ENCODE data around the gene PPP6R2.
"Not testable (repeated sequence)": the region's sequence is repeated elsewhere in the genome, so short reads cannot be mapped to it uniquely, and the experiment has no call there.

PPP6R2 gene

DNA sequence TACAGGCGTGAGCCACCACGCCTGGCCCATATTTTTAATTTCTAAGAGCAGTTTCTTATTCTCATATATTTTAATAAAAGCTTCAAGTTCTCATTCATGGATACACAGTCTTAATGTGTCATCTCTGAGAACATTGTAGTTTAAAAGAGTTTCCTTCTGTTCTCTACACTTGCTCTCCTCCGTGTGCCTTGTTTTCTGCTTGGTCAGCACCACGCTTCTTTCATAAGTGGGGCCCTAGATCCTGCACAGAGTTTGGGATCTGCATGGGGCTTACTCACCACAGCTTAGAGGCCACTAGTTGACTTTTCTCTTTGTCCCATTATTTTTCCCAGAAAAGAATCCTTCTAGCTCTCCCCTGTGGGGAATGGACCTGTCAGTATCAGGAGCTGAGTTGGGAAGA lies 58.8 kb downstream of the PPP6R2 start:
- DNase-seq (ENCODE audit: low read depth) = no peak

DNA sequence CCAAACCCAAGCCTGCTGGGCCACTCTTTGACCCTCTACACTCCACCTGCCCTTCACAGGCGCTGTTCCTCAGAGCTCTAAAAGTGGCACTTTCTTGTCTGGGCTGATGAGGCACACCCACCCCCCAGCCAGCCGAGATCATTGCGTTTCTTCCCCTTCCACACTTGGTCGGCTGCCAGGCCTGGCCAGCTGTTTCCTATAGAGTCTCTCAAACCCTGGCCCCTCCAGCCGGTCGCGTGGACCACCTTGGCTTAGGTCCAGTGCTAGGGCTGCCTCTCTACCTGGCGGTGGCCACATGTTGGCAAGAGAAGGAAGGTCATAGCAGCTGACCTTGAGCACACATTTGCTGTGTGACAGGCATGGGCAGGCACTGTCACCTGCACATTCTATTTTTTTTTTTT lies 60.6 kb downstream of the PPP6R2 start:
- DNase-seq (ENCODE audit: low read depth) = no peak

DNA sequence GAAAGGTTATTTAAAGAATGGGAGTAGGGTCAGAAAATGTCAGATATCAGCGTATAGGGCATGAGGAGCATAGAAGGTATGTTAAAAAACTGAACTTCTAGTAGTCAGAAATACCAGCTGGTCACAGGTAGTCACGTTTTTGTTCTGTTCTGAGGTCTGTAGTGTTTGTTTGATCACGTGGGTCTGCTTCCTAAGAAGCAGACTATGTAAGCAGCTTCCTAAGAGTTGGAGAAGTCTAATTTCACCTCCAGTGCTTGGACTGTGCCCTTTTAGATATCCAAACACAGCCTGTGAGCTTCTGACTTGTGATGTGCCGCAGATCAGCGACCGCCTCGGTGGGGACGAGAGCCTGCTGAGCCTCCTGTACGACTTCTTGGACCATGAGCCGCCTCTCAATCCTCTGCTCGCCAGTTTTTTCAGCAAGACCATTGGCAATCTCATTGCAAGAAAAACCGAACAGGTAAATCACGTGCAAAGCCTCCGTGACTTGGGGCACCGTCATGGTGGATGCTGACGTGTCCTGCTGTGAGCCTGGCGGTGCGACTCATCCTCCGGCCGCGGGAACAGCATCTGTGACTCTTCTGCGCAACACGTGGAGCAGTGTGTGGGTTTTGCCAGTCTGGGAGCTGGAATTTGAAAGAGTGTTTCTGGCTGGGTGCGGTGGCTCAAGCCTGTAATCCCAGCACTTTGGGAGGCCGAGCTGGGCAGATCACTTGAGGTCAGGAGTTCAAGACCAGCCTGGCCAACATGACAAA lies 63.5 kb downstream of the PPP6R2 start:
- DNase-seq (ENCODE audit: low read depth) = no peak

DNA sequence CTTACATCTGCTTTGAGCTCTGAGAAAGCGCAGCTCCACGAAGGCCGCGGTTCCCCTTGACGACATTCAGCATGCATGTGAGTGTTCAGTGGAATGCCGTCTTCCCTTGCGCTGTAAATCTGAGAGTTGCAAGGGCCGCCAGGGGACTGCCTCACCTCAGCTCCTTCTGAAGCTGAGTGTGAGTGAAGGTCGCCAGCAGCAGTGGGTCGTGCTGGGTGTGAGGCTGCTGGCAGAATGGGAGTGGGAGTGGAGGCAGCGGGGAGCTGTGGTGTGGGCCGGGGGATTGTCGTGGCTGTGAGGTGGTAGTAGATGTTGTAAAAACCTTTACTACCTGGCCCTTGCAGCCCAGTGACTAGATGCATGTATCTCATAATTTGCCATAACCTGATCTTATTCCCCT lies 65.2 kb downstream of the PPP6R2 start:
- no peak for DNase-seq (ENCODE audit: low read depth)

DNA sequence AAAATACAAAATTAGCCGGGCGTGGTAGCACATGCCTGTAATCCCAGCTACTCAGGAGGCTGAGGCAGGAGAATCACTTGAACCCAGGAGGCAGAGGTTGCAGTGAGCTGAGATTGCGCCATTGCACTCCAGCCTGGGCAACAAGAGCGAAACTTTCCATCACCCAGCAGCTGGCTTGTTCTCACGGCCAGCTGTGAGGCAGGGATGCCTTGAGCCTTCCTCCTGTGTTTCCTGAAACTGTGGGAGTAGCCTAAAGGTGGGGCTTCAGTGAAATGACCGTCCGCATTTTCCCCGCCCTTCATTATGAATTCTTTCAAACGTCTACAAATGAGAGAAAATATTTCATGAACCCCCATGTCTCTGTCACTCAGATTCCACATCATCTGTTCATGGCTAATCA lies 65.8 kb downstream of the PPP6R2 start:
- DNase-seq (ENCODE audit: low read depth) = not testable (repeated sequence)

DNA sequence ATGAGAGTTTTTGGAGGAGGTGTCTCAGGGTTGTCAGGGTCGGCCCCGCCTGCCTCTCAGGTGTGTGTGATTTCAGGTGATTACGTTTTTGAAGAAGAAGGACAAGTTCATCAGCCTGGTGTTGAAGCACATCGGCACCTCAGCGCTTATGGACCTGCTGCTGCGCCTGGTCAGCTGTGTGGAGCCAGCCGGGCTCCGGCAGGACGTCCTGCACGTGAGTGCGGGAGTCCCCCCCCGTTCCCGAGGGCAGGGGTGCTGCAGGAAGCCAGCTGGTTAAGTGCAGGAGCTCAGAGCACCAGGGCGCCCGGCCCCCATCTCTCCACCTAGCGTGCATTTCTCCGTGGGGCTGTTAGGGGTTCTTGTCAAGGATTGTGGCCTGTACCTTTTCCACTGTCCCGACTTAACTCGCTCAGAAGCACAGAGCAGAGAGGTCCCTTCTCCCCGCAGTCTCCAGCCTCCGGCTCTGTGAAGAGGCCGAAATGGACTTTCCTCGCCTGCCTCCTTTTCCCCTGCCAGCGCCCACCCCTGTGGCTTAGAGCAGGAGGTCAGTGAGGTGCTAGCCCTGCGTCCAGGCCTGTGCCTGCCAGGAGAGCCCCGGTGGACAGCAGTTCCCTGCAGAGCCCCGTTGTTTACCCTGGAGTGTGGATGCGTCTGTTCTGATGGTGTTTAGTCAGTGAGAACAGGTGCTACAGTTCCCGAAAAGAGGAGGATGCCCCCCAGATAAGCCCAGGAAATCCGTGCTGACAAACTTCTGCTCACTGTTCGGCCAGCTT lies 71.5 kb downstream of the PPP6R2 start:
- no peak for DNase-seq (ENCODE audit: low read depth)

DNA sequence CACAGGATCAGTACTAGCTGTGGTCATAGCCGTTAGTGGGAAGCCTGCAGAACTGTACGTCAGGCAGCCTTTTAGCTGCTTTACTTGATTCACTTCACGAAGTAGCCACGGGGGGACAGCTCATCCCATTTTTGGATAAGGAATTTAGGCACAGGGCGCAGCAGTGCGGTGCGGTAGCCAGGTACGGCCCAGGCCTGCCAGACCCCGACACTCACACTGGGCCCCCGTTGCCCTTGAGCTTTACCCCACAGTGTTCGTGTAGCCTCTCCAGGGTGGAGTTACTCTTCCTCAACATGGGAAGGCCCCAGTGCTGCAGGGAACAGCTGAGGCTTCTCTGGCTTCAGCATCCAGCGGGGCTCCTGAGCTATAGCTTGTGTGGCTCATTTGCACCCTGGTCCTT lies 72.3 kb downstream of the PPP6R2 start:
- DNase-seq (ENCODE audit: low read depth) = no peak

DNA sequence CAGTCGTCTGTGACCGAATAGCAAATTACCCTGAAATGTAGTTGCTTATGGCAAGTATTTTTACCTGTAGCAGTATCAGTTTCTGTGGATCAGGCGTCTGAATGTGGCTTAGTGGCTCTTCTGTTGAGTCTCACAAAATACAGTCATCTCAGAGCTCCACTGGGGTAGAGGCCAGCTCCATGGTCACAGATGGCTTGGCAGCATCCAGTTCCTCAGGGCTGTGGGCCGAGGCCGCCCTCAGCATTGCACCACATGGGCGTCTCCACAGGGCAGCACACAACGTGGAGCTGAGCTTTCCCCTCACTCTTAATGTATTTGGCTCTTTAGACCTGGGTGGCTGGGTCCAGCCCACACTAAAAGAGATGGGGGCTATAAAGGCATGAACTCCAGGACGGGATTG lies 73.9 kb downstream of the PPP6R2 start:
- no peak for DNase-seq (ENCODE audit: low read depth)

DNA sequence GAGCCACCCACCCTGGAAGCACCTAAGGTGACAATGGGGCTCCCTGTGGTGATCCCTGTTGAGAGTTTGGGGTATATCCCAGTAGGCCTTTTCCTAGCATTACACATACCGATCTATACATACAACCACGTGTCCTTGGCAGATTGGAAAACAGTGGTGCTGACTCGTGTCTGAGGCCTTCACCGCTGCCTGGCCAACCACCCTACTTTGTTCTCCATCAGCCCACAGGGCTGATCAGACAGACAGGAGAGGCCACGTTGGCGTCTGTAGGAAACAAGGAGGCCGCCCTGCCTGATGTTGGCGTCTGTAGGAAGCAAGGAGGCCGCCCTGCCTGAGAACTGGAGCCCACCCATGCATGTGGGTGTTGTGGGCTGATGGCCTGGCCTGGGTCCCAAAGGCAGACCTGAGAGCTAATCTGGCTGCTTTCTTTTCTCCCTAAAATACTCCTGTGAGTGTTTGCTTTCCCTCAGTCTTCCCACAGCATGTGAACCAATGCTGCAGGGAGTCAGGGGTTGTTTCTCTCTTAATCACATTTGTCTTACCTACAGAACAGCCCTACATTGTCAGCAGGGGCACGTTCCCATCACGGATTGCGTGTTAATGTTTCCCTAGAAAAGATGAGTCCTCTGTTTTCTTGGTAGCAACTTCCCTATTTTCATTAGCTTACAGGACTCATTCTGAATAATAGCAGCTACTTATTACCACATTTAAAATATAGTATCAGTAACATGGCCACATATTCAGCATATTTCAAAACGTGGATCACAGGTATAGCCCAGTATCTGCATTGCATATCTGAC lies 74.5 kb downstream of the PPP6R2 start:
- no peak for DNase-seq (ENCODE audit: low read depth)

DNA sequence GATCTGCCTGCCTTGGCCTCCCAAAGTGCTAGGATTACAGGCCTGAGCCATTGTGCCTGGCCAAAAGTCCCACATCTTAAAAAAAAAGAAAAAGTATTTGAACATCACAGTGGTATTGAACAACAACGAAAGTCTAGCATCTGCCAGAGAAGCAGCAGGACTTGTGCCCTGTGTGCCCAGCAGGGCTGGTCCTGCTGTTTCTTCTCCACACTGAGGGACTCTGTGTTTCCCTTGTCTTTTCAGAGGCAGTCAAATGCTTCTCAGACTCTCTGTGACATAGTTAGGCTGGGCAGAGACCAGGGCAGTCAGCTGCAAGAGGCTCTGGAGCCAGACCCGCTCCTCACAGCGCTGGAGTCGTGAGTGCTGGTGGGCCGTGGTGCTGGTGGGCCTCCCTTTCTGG lies 75.5 kb downstream of the PPP6R2 start:
- no peak for DNase-seq (ENCODE audit: low read depth)

DNA sequence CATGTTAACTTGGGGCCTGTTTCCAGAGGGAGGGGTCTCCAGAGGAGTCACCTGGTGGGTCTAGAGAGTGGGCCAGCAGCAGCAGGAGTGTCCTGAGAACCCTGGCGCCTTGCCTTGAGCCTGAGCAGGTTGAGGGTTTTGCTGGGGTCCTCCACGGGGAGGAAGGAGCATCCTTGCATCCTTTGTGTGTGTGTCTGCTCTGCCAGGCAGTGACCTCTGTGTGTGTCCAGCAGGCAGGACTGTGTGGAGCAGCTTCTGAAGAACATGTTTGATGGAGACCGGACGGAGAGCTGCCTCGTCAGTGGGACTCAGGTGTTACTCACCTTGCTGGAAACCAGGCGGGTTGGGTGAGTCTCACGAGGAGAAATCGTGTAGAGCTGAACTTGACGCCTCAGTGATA lies 76.0 kb downstream of the PPP6R2 start:
- no peak for DNase-seq (ENCODE audit: low read depth)

DNA sequence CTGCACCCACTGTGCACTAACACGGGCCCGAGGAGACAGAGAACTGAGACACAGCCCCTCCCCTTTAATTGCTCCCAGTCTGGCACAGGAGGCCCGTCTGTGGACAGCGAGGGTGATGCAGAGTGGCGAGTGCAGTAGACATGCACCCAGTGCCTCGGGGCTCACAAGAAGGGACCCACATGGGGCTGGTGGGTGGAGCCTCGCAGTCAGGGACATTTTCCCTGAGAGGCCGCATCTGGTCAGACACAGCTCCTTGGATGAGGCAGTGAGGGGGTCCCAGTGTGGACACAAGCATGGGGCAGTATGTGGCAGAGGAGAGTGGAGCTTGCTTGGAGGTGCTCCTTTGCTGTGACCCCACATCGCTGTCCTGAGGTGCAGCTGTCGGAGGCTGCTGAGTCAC lies 76.9 kb downstream of the PPP6R2 start:
- no peak for DNase-seq (ENCODE audit: low read depth)

DNA sequence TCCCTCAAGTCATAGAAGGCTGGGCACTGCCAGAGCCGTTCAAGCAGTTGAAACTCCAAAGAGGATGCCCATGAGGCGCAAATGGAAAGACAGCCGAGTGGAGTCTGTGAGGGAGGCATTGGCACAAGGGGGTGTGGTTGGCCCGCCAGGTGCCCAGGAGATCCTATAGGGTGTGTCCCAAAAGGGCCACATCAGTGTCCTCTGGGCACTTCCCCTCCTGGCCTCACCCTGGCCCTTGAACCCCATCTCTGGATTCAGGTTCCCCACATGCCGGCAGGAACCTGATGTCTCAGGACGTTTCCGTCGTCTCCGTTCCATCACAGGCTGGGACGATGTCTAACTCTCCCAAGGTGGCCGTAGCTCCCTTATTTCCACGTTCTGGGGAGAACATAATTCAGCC lies 77.5 kb downstream of the PPP6R2 start:
- no peak for DNase-seq (ENCODE audit: low read depth)

DNA sequence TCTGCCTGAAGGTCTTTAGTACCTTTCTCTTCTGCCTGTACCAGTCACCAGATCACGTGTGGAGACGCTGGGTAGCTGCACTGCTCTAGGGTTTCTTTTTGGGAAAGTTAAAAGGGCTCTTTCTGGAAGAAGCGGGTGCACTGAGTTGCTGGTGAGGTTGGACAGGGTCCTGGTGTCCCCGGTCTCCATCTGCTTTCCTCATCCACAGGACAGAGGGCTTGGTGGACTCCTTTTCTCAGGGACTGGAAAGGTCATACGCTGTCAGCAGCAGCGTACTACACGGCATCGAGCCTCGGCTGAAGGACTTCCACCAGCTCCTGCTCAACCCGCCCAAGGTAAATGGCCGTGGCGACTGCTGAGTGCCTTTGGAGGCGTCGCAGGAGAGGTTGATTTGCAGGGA lies 78.9 kb downstream of the PPP6R2 start:
- DNase-seq (ENCODE audit: low read depth) = no peak

DNA sequence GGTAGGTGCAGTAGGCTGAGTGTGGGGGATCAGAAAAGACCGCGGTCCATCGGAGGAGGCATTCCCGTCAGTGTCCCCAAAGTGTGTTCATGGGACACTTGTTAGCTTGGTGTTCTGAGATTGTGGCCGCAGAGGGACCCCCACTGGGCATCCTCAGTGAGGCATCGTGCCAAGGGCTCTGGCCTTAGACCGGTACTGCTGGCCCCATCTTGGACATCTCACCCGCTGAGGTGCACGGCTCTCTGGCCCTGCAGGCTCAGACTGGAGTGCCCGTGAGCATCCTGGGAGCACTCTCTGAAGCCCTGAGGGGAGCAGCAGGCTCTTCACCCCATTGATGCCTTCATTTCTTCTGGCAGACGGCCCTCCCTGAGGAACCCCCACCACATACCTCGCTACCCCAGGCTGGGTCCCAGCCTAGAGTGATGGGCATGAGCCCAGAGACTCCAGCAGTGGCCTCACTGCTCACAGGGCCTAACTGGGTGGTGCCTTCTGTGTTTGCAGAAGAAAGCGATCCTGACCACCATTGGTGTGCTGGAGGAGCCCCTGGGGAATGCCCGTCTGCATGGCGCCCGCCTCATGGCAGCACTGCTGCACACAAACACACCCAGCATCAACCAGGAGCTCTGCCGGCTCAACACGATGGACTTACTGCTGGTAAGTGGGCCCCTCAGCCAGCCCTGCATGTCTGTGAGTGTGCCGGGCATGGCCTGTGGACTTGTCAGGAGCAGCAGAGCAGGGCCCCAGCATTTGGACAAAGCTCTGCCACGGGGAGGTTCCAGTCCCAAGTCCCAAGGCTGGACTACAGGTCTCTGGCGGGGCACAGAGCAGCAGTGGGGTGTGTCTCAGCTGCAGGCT lies 80.1 kb downstream of the PPP6R2 start:
- no peak for DNase-seq (ENCODE audit: low read depth)

DNA sequence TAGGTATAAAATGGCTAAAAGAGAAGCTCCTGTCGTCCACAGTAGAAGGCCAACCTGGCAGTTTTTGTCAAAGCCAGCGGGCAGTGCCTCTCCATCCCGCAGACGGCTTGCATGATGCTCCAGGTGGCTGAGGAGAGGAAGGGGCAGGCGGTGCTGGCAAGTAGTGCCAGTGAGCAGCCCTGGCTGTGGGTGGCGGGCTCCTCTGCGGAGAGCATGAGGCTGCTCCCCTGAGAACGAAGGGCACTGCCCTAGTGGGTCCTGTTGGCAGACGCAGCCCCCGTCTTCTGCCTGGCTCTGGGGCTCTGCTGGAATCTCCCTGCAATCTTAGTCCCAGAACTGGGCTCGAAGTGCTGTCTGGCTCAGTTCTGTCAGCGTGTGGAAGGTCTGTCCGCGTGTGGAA lies 80.8 kb downstream of the PPP6R2 start:
- no peak for DNase-seq (ENCODE audit: low read depth)

DNA sequence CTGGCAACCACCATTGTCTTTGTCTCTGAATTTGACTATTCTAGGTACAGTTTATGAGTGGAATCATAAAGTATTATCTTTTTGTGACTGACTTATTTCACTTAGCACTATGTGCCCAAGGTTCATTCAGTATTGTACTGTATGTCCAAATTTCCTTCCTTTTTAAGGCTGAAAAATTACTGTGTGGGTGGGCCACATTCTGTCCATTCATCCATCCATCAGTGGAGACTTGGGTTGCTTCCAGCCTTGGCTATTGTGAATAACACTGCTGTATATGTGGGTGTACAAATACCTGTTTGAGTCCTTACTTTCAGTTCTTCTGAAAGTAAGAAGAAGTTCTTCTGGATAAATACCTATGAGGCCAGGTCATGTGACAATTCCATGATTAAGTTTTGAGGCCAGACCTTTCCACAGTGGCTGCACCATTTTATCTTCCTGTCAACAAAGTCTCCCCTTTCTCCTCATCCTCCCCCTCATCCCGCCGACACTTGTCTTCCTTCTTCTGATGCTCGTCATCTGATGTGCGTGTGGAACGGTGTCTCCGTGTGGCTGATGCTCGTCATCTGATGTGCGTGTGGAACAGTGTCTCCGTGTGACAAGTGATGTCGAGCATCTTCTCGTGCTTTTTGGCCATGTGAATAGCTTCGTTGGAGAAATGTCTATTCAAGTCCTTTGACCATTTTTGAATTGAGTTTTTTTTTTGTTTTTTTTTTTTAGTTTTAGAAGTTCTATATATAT lies 82.2 kb downstream of the PPP6R2 start:
- no peak for DNase-seq (ENCODE audit: low read depth)

DNA sequence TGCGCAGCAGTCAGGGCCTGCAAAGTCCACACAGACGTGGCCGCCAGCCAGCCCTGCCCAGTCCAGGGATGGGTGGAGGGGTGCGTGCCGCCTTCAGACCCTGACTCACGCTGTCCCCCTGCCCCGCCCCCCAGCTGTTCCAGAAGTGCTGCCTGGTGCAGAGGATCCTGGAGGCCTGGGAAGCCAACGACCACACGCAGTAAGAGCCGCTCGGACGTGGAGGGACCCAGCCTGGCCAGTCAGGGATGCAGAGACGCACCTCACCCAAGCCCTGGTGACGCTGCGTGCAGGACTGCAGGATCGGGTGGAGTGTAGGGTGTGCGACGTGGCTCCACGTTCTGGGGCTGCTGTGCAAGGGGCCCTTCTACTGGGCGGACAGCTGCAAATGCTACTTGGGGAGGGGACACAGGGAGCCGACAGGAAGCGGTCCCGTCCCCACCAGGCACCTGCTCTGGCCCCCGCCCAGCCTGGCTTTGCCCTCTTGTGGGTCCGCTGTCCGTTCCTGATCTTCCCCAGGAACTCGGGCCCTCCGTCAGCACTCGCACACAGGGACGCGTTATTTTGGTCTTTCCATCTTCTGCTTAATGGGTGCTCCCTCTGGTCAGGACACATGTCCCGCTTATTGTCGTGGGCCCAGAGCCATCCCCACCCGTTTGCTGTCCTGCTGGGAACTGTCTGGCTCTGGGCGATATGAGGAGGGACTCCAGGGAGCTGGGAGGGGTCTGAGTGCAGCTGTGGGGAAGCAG lies 89.2 kb downstream of the PPP6R2 start:
- DNase-seq (ENCODE audit: low read depth) = no peak

DNA sequence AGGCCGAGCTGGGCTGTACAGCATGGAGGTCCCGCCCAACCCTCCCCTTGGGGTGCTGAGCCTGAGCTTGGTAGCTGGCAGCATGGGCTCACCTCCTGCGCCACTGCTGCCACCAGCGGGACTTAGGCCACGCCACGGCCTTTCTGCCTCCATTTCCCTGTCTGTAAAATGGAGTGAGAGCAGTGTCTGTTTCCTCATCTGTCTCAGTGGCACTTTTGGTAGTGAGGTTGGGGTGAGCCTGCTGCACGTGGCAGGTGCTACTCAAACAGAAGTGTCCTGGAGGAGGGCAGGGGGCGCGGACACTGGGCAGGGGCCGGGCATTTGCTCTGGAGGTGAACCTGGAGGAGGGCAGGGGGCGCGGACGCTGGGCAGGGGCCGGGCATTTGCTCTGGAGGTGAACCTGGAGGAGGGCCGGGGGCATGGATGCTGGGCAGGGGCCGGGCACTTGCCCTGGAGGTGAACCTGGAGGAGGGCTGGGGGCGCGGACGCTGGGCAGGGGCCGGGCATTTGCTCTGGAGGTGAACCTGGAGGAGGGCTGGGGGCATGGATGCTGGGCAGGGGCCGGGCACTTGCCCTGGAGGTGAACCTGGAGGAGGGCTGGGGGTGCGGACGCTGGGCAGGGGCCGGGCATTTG lies 89.9 kb downstream of the PPP6R2 start:
- DNase-seq (ENCODE audit: low read depth) = not testable (repeated sequence)

DNA sequence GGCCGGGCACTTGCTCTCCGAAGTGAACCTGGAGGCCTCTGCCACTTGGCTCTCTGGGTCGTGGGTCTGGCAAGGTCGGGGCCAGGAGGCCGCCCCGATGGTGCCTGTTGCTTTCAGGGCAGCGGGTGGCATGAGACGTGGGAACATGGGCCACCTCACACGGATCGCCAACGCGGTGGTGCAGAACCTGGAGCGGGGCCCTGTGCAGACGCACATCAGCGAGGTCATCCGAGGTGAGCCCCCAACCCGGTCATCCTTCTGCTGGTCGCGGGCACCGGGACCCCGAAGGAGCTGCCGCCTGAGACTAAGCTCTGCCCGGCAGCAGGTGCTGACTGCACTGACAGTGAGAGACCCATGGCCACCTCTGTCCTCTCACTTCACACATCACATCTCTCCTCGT lies 91.7 kb downstream of the PPP6R2 start:
- no peak for DNase-seq (ENCODE audit: low read depth)
